ENCODE data around the gene TMEM174.

Gene TMEM174

GRCh38 chr5:73222173-73222572 is 49.2 kb downstream of the TMEM174 start:
- Histone ChIP-seq H3K4me3 (ENCODE audit: low read length) (no peak overlapping the region), H4K20me1 (ENCODE audit: insufficient read depth, low read length) (no peaks in the 10 kb centered on the region), H3K79me2 (ENCODE audit: low read length) (no peaks in the 10 kb centered on the region), H3K9me3 (ENCODE audit: insufficient read depth, low read length) (no peaks in the 10 kb centered on the region), H3K27ac (ENCODE audit: low read length) (no peak overlapping the region), H3K9ac (ENCODE audit: low read length) (no peak overlapping the region), H3K4me1 (ENCODE audit: low read length) (0 out of 2 replicates have a peak, but pooled peaks cover 9% of the 10 kb centered on the region), H3K36me3 (replicated peaks; ENCODE audit: low read depth, low read length) (no peaks in the 10 kb centered on the region), H3K27me3 (ENCODE audit: low read depth, low read length) (peaks cover 58% of the 10 kb centered on the region), H3K4me2 (ENCODE audit: low read length) (no peak overlapping the region), H2AFZ (ENCODE audit: low read depth, low read length) (no peak overlapping the region)
- TF ChIP-seq, protein P1, sequence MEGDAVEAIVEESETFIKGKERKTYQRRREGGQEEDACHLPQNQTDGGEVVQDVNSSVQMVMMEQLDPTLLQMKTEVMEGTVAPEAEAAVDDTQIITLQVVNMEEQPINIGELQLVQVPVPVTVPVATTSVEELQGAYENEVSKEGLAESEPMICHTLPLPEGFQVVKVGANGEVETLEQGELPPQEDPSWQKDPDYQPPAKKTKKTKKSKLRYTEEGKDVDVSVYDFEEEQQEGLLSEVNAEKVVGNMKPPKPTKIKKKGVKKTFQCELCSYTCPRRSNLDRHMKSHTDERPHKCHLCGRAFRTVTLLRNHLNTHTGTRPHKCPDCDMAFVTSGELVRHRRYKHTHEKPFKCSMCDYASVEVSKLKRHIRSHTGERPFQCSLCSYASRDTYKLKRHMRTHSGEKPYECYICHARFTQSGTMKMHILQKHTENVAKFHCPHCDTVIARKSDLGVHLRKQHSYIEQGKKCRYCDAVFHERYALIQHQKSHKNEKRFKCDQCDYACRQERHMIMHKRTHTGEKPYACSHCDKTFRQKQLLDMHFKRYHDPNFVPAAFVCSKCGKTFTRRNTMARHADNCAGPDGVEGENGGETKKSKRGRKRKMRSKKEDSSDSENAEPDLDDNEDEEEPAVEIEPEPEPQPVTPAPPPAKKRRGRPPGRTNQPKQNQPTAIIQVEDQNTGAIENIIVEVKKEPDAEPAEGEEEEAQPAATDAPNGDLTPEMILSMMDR (IDR thresholded peaks at IDR 0.05; ENCODE audit: low read depth, low read length), result no peak
- TF ChIP-seq EZH2phosphoT487 (IDR thresholded peaks at IDR 0.05; ENCODE audit: low read depth), result no peak
